PC-3 (cell line): Measurements from ENCODE around the gene ACADS. TPM values are rescaled to one million over a fixed set of nuclear protein-coding genes. Genes with fewer than 3 reads are reported as not detected.

Source experiments
- ATAC-seq: fragments of 200-7000 bp; cut with Tn5 transposase; 2 replicates; pipeline ENCODE4 v1.9.1; 2020; ENCODE audit warnings: mild to moderate bottlenecking, moderate library complexity
- BruUV-seq: library from RNA; stranded (reverse); fragments of 400-500 nt; replicated peaks from 2 replicates; lab custom pipeline; 2021; lab: Mats Ljungman, UMichigan
- CTCF ChIA-PET: fragments of 300-600 bp; sonication (Branson Sonifier 250); formaldehyde crosslinking; loops from one replicate; lab custom pipeline; 2022; ENCODE audit warnings: antibody characterized with exemption; lab: Charles Lee
- POLR2A ChIA-PET: fragments of 300-600 bp; sonication (Branson Sonifier 250); formaldehyde crosslinking; loops from one replicate; lab custom pipeline; 2022; ENCODE audit warnings: antibody characterized with exemption; ENCODE audit not compliant: unreplicated experiment; lab: Charles Lee
- DNase-seq: peaks from one replicate; pipeline ENCODE4 v3.0.0-alpha.2; 2015
- H2AFZ ChIP-seq: fragments of 300-600 bp; sonication (generic); 2 replicates; pipeline ENCODE4 v1.6.0; 2016; ENCODE audit warnings: antibody characterized with exemption, low read length
- H3F3A ChIP-seq: fragments of 300-600 bp; sonication (generic); one replicate; pipeline ENCODE4 v1.6.0; 2017; ENCODE audit warnings: antibody characterized with exemption, low read length, control low read depth, mild to moderate bottlenecking; ENCODE audit not compliant: unreplicated experiment
- H3K27ac ChIP-seq: fragments of 300-600 bp; sonication (generic); 2 replicates; pipeline ENCODE4 v1.5.1; 2016; ENCODE audit warnings: mild to moderate bottlenecking, low read length
- H3K27me3 ChIP-seq: fragments of 300-600 bp; sonication (generic); 2 replicates; pipeline ENCODE4 v1.6.1; 2016; ENCODE audit warnings: low read length, mixed read lengths
- H3K36me3 ChIP-seq: fragments of 300-600 bp; sonication (generic); 2 replicates; pipeline ENCODE4 v1.6.1; 2016; ENCODE audit warnings: low read depth, mixed run types, low read length, mixed read lengths
- H3K4me1 ChIP-seq: fragments of 300-600 bp; sonication (generic); 2 replicates; pipeline ENCODE4 v1.5.1; 2016; ENCODE audit warnings: low read length; ENCODE audit not compliant: insufficient read depth
- H3K4me2 ChIP-seq: fragments of 300-600 bp; sonication (generic); 2 replicates; pipeline ENCODE4 v1.6.0; 2016; ENCODE audit warnings: low read length
- H3K4me3 ChIP-seq: fragments of 300-600 bp; sonication (generic); 2 replicates; pipeline ENCODE4 v1.5.1; 2016; ENCODE audit warnings: mild to moderate bottlenecking, low read length, mixed read lengths
- H3K79me2 ChIP-seq: fragments of 300-600 bp; sonication (generic); 2 replicates; pipeline ENCODE4 v1.6.1; 2017; ENCODE audit warnings: low read length, mixed read lengths
- H3K9ac ChIP-seq: fragments of 300-600 bp; sonication (generic); 2 replicates; pipeline ENCODE4 v1.6.0; 2016; ENCODE audit warnings: mild to moderate bottlenecking, low read length
- H3K9me2 ChIP-seq: fragments of 300-600 bp; sonication (generic); replicated peaks from 2 replicates; pipeline ENCODE4 v1.6.1; 2016; ENCODE audit warnings: mixed run types, low read length, mixed read lengths
- H3K9me3 ChIP-seq: fragments of 300-600 bp; sonication (generic); 2 replicates; pipeline ENCODE4 v1.6.1; 2016; ENCODE audit warnings: low read length, mixed read lengths
- H4K20me1 ChIP-seq: fragments of 300-600 bp; sonication (generic); 2 replicates; pipeline ENCODE4 v1.6.1; 2016; ENCODE audit warnings: low read length, mixed read lengths
- CTCF ChIP-seq: fragments of 300-600 bp; sonication (generic); conservative IDR thresholded peaks from 2 replicates; pipeline ENCODE4 v1.5.1; 2017; ENCODE audit warnings: antibody characterized with exemption, low read depth, mild to moderate bottlenecking, low read length
- EZH2 ChIP-seq: fragments of 300-600 bp; sonication (generic); IDR thresholded peaks from one replicate; pipeline ENCODE4 v1.6.1; 2017; ENCODE audit warnings: antibody characterized with exemption, mild to moderate bottlenecking, low read length; ENCODE audit not compliant: unreplicated experiment
- EZH2phosphoT487 ChIP-seq: fragments of 300-600 bp; sonication (generic); IDR thresholded peaks from 2 replicates; pipeline ENCODE4 v1.6.1; 2018; ENCODE audit warnings: mild to moderate bottlenecking, antibody characterized with exemption, low read length, borderline replicate concordance
- intact Hi-C: fragments of 100-400 bp; cut with micrococcal nuclease; formaldehyde crosslinking; loops from 2 replicates; pipeline ENCODE4 v1.9.0; 2023
- total RNA-seq: library from RNA; depleted of rRNA; stranded (reverse); fragments of >200 nt; gene quantifications from 2 replicates; pipeline ENCODE4 v1.2.3, GENCODE V29; 2014

The ACADS gene
- total RNA-seq, 1 experiment from 2014 or later: 19.6 TPM

- Histone ChIP-seq H3K27ac (no peak overlapping the region), H3K4me1 (no peaks in the 10 kb centered on the region), H4K20me1 (no peaks in the 10 kb centered on the region), H3K36me3 (no peaks in the 10 kb centered on the region), H3K9me2 (no peaks in the 10 kb centered on the region), H3K4me3 (no peak overlapping the region), H3K79me2 (no peaks in the 10 kb centered on the region), H3K27me3 (no peaks in the 10 kb centered on the region), H3K4me2 (no peak overlapping the region), H3K9me3 (no peaks in the 10 kb centered on the region), H3K9ac (no peak overlapping the region), H3F3A (no peaks in the 10 kb centered on the region), H2AFZ (no peak overlapping the region)
- intact Hi-C loops: no loop called here
- BruUV-seq: no TSS peak
- POLR2A ChIA-PET: no interaction called here
- no peak for TF ChIP-seq EZH2
- TF ChIP-seq CTCF: no peak
- TF ChIP-seq EZH2phosphoT487: no peak
- CTCF ChIA-PET: no interaction called here
- ATAC-seq (no peak), DNase-seq (no peak)
Observed at GRCh38 chr12:120749256-120749655, 23.6 kb downstream of the ACADS start.

- Histone ChIP-seq H3K79me2 (no peaks in the 10 kb centered on the region), H3K9me3 (no peaks in the 10 kb centered on the region), H3F3A (no peaks in the 10 kb centered on the region), H3K9me2 (no peaks in the 10 kb centered on the region), H2AFZ (no peak overlapping the region), H3K4me1 (no peaks in the 10 kb centered on the region), H4K20me1 (no peaks in the 10 kb centered on the region), H3K4me3 (no peak overlapping the region), H3K27ac (no peak overlapping the region), H3K9ac (no peak overlapping the region), H3K36me3 (no peaks in the 10 kb centered on the region), H3K27me3 (no peaks in the 10 kb centered on the region), H3K4me2 (no peak overlapping the region)
- no peak for DNase-seq
- POLR2A ChIA-PET: no interaction called here
- no peak for ATAC-seq
- TF ChIP-seq EZH2 (no peak), CTCF (peak; percentile 44; the same call in 1 of the 2 replicates), EZH2phosphoT487 (no peak)
- CTCF ChIA-PET: interaction anchor here (0.6 kb wide), 1 partner anchor 221 kb away, joined by 4 read pairs; no protein-coding TSS in a partner anchor
- no TSS peak for BruUV-seq
- intact Hi-C loops: no loop called here
Observed at GRCh38 chr12:120750806-120751205, 25.2 kb downstream of the ACADS start.

DNA sequence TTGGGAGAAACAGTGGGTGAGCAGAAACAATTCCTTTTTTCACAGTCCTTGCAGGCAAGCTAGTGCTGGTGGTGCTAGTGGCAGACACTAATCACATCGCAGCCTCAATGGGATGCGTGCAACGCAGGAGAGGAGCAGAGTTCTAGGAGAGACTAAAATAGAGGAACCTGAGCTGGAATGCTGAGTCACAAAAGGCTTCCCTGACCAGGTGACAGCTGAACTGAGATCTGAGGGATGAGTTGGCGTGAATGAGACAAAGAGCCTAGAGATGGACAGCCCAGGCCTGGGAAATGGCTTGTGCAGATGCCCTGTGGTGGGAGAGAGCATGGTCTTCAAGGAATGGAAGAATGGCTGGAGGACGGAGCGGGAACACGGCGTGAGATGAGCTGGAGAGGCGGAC lies 25.8 kb downstream of the ACADS start:
- H2AFZ ChIP-seq: no peak overlapping the region
- BruUV-seq: no TSS peak
- no peaks in the 10 kb centered on the region for H3K27me3 ChIP-seq
- ChIA-PET POLR2A (no interaction called here), CTCF (no interaction called here)
- no peak overlapping the region for H3K27ac ChIP-seq
- H3K9me2 ChIP-seq: no peaks in the 10 kb centered on the region
- peak; percentile 13 for DNase-seq
- no peaks in the 10 kb centered on the region for H3K9me3 ChIP-seq
- no peaks in the 10 kb centered on the region for H3F3A ChIP-seq
- no peak for ATAC-seq
- H3K4me2 ChIP-seq: no peak overlapping the region
- TF ChIP-seq EZH2: no peak
- no peak for TF ChIP-seq CTCF
- TF ChIP-seq EZH2phosphoT487: no peak
- intact Hi-C loops: no loop called here
- no peaks in the 10 kb centered on the region for H3K79me2 ChIP-seq
- H3K36me3 ChIP-seq: no peaks in the 10 kb centered on the region
- no peaks in the 10 kb centered on the region for H3K4me1 ChIP-seq
- H4K20me1 ChIP-seq: no peaks in the 10 kb centered on the region
- no peak overlapping the region for H3K9ac ChIP-seq
- no peak overlapping the region for H3K4me3 ChIP-seq
